ENCODE results near the gene ZNF552.

The ZNF552 gene

GRCh38 chr19:57779220-57779845 lies 35.4 kb downstream of the ZNF552 start:
- Histone ChIP-seq H3K4me3 (ENCODE audit: low read length in 2 of 2) (peak overlapping the region in 1 of 2 donors; percentile 36), H3K9me3 (ENCODE audit: control insufficient read depth in 2 of 2, low read length in 2 of 2) (peaks cover 45 to 50% of the 10 kb centered on the region in 2 donors), H3K9ac (ENCODE audit: low read depth in 1 of 2, low read length in 2 of 2) (no peak overlapping the region), H3K27ac (ENCODE audit: low read depth in 2 of 2, low read length in 2 of 2) (no peak overlapping the region), H3K36me3 (ENCODE audit: control insufficient read depth in 2 of 2, insufficient read depth in 2 of 2, low read length in 2 of 2) (peaks cover 46 to 59% of the 10 kb centered on the region in 2 donors), H3K27me3 (ENCODE audit: control insufficient read depth in 2 of 2, insufficient read depth in 2 of 2, low read length in 2 of 2) (no peaks in the 10 kb centered on the region), H3K4me1 (ENCODE audit: control insufficient read depth in 2 of 2, insufficient read depth in 2 of 2, low read length in 2 of 2) (no peaks in the 10 kb centered on the region)

- Histone ChIP-seq H3K4me3 (ENCODE audit: low read length in 2 of 2) (peak overlapping the region; percentile 32 to 36), H3K27me3 (ENCODE audit: control insufficient read depth in 2 of 2, insufficient read depth in 2 of 2, low read length in 2 of 2) (no peaks in the 10 kb centered on the region), H3K9me3 (ENCODE audit: control insufficient read depth in 2 of 2, low read length in 2 of 2) (peaks cover 50 to 54% of the 10 kb centered on the region in 2 donors), H3K36me3 (ENCODE audit: control insufficient read depth in 2 of 2, insufficient read depth in 2 of 2, low read length in 2 of 2) (peaks cover 46 to 64% of the 10 kb centered on the region in 2 donors), H3K27ac (ENCODE audit: low read depth in 2 of 2, low read length in 2 of 2) (no peak overlapping the region), H3K4me1 (ENCODE audit: control insufficient read depth in 2 of 2, insufficient read depth in 2 of 2, low read length in 2 of 2) (no peaks in the 10 kb centered on the region), H3K9ac (ENCODE audit: low read depth in 1 of 2, low read length in 2 of 2) (no peak overlapping the region)
Measured at GRCh38 chr19:57778336-57778735, 36.4 kb downstream of the ZNF552 start.

- Histone ChIP-seq H3K36me3 (ENCODE audit: control insufficient read depth in 2 of 2, insufficient read depth in 2 of 2, low read length in 2 of 2) (peaks cover 46 to 70% of the 10 kb centered on the region in 2 donors), H3K9me3 (ENCODE audit: control insufficient read depth in 2 of 2, low read length in 2 of 2) (peaks cover 50 to 64% of the 10 kb centered on the region in 2 donors), H3K27me3 (ENCODE audit: control insufficient read depth in 2 of 2, insufficient read depth in 2 of 2, low read length in 2 of 2) (no peaks in the 10 kb centered on the region), H3K4me1 (ENCODE audit: control insufficient read depth in 2 of 2, insufficient read depth in 2 of 2, low read length in 2 of 2) (no peaks in the 10 kb centered on the region), H3K4me3 (ENCODE audit: low read length in 2 of 2) (peak overlapping the region in 1 of 2 donors; percentile 20), H3K27ac (ENCODE audit: low read depth in 2 of 2, low read length in 2 of 2) (no peak overlapping the region), H3K9ac (ENCODE audit: low read depth in 1 of 2, low read length in 2 of 2) (no peak overlapping the region)
Measured at GRCh38 chr19:57776764-57777296, 37.9 kb downstream of the ZNF552 start.

GRCh38 chr19:57773488-57773887 lies 41.2 kb downstream of the ZNF552 start:
- peak overlapping the region in 1 of 2 donors; percentile 20 for H3K4me3 ChIP-seq (ENCODE audit: low read length in 2 of 2)
- no peak overlapping the region for H3K9ac ChIP-seq (ENCODE audit: low read depth in 1 of 2, low read length in 2 of 2)
- peaks cover 30 to 37% of the 10 kb centered on the region in 2 donors for H3K9me3 ChIP-seq (ENCODE audit: control insufficient read depth in 2 of 2, low read length in 2 of 2)
- H3K27me3 ChIP-seq (ENCODE audit: control insufficient read depth in 2 of 2, insufficient read depth in 2 of 2, low read length in 2 of 2) = no peaks in the 10 kb centered on the region
- peaks cover 28 to 47% of the 10 kb centered on the region in 2 donors for H3K36me3 ChIP-seq (ENCODE audit: control insufficient read depth in 2 of 2, insufficient read depth in 2 of 2, low read length in 2 of 2)
- H3K4me1 ChIP-seq (ENCODE audit: control insufficient read depth in 2 of 2, insufficient read depth in 2 of 2, low read length in 2 of 2) = peaks cover 0 to 6% of the 10 kb centered on the region in 2 donors
- no peak overlapping the region for H3K27ac ChIP-seq (ENCODE audit: low read depth in 2 of 2, low read length in 2 of 2)

GRCh38 chr19:57771417-57771816 lies 43.3 kb downstream of the ZNF552 start:
- no peak overlapping the region for H3K27ac ChIP-seq (ENCODE audit: low read depth in 2 of 2, low read length in 2 of 2)
- peaks cover 0 to 6% of the 10 kb centered on the region in 2 donors for H3K4me1 ChIP-seq (ENCODE audit: control insufficient read depth in 2 of 2, insufficient read depth in 2 of 2, low read length in 2 of 2)
- H3K9me3 ChIP-seq (ENCODE audit: control insufficient read depth in 2 of 2, low read length in 2 of 2) = peaks cover 16 to 27% of the 10 kb centered on the region in 2 donors
- no peak overlapping the region for H3K9ac ChIP-seq (ENCODE audit: low read depth in 1 of 2, low read length in 2 of 2)
- H3K4me3 ChIP-seq (ENCODE audit: low read length in 2 of 2) = peak overlapping the region in 1 of 2 donors; percentile 9
- H3K36me3 ChIP-seq (ENCODE audit: control insufficient read depth in 2 of 2, insufficient read depth in 2 of 2, low read length in 2 of 2) = peaks cover 11 to 30% of the 10 kb centered on the region in 2 donors
- no peaks in the 10 kb centered on the region for H3K27me3 ChIP-seq (ENCODE audit: control insufficient read depth in 2 of 2, insufficient read depth in 2 of 2, low read length in 2 of 2)

GRCh38 chr19:57769345-57770131 lies 45.2 kb downstream of the ZNF552 start, which contains the start of gene ZNF586:
TSS of gene ZNF586 (plus strand) at chr19:57769676. CDS start at chr19:57769843, 167 bp downstream.
- peak within 1 kb of the TSS; percentile 89 to 90 for H3K4me3 ChIP-seq (ENCODE audit: low read length in 2 of 2)
- no peaks in the 10 kb centered on the region for H3K27me3 ChIP-seq (ENCODE audit: control insufficient read depth in 2 of 2, insufficient read depth in 2 of 2, low read length in 2 of 2)
- peaks cover 6 to 15% of the 10 kb centered on the region in 2 donors for H3K36me3 ChIP-seq (ENCODE audit: control insufficient read depth in 2 of 2, insufficient read depth in 2 of 2, low read length in 2 of 2)
- H3K9me3 ChIP-seq (ENCODE audit: control insufficient read depth in 2 of 2, low read length in 2 of 2) = peaks cover 6 to 17% of the 10 kb centered on the region in 2 donors
- H3K9ac ChIP-seq (ENCODE audit: low read depth in 1 of 2, low read length in 2 of 2) = peak within 1 kb of the TSS; percentile 65 to 79
- H3K27ac ChIP-seq (ENCODE audit: low read depth in 2 of 2, low read length in 2 of 2) = peak within 1 kb of the TSS; percentile 81 to 86
- H3K4me1 ChIP-seq (ENCODE audit: control insufficient read depth in 2 of 2, insufficient read depth in 2 of 2, low read length in 2 of 2) = peaks cover 0 to 6% of the 10 kb centered on the region in 2 donors

- no peak overlapping the region for H3K4me3 ChIP-seq (ENCODE audit: low read length in 2 of 2)
- no peaks in the 10 kb centered on the region for H3K27me3 ChIP-seq (ENCODE audit: control insufficient read depth in 2 of 2, insufficient read depth in 2 of 2, low read length in 2 of 2)
- no peak overlapping the region for H3K27ac ChIP-seq (ENCODE audit: low read depth in 2 of 2, low read length in 2 of 2)
- H3K36me3 ChIP-seq (ENCODE audit: control insufficient read depth in 2 of 2, insufficient read depth in 2 of 2, low read length in 2 of 2) = peaks cover 39 to 60% of the 10 kb centered on the region in 2 donors
- no peaks in the 10 kb centered on the region for H3K4me1 ChIP-seq (ENCODE audit: control insufficient read depth in 2 of 2, insufficient read depth in 2 of 2, low read length in 2 of 2)
- no peak overlapping the region for H3K9ac ChIP-seq (ENCODE audit: low read depth in 1 of 2, low read length in 2 of 2)
- H3K9me3 ChIP-seq (ENCODE audit: control insufficient read depth in 2 of 2, low read length in 2 of 2) = peaks cover 21 to 23% of the 10 kb centered on the region in 2 donors
Measured at GRCh38 chr19:57759096-57759495, 55.6 kb downstream of the ZNF552 start.

- H3K4me3 ChIP-seq (ENCODE audit: low read length in 2 of 2) = no peak overlapping the region
- peaks cover 50 to 68% of the 10 kb centered on the region in 2 donors for H3K36me3 ChIP-seq (ENCODE audit: control insufficient read depth in 2 of 2, insufficient read depth in 2 of 2, low read length in 2 of 2)
- no peaks in the 10 kb centered on the region for H3K4me1 ChIP-seq (ENCODE audit: control insufficient read depth in 2 of 2, insufficient read depth in 2 of 2, low read length in 2 of 2)
- H3K9ac ChIP-seq (ENCODE audit: low read depth in 1 of 2, low read length in 2 of 2) = no peak overlapping the region
- peaks cover 30 to 32% of the 10 kb centered on the region in 2 donors for H3K9me3 ChIP-seq (ENCODE audit: control insufficient read depth in 2 of 2, low read length in 2 of 2)
- H3K27ac ChIP-seq (ENCODE audit: low read depth in 2 of 2, low read length in 2 of 2) = no peak overlapping the region
- no peaks in the 10 kb centered on the region for H3K27me3 ChIP-seq (ENCODE audit: control insufficient read depth in 2 of 2, insufficient read depth in 2 of 2, low read length in 2 of 2)
Measured at GRCh38 chr19:57757941-57758340, 56.8 kb downstream of the ZNF552 start.

All from mucosa of rectum (tissue), 2 donors.